ENCODE data around the gene FBXW2.

The FBXW2 gene

GRCh38 chr9:120726484-120726883 is 66.7 kb downstream of the FBXW2 start:
- ChIA-PET CTCF (no interaction called here), POLR2A (interaction anchor here (1.1 kb wide), 1 partner anchor 12 kb away, joined by 3 read pairs; the partner anchor contains the start of gene MEGF9)
- DNase-seq (ENCODE audit: extremely low spot score) = no peak
- TF ChIP-seq SP1 (IDR thresholded peaks at IDR 0.05) (no peak), ZNF384 (IDR thresholded peaks at IDR 0.05) (no peak), LEF1 (IDR thresholded peaks at IDR 0.05; ENCODE audit: borderline replicate concordance) (no peak), TARDBP (IDR thresholded peaks at IDR 0.05) (no peak), PKNOX1 (IDR thresholded peaks at IDR 0.05) (no peak), ELF4 (IDR thresholded peaks at IDR 0.05) (no peak)

- CTCF ChIA-PET = no interaction called here
Observed at GRCh38 chr9:120725907-120726306, 67.3 kb downstream of the FBXW2 start.

GRCh38 chr9:120724757-120725400 is 68.3 kb downstream of the FBXW2 start:
- POLR2A ChIA-PET = no interaction called here
- no peak for DNase-seq (ENCODE audit: extremely low spot score)
- TF ChIP-seq SP1 (IDR thresholded peaks at IDR 0.05) = no peak
- TF ChIP-seq ELF4 (IDR thresholded peaks at IDR 0.05) = no peak
- TF ChIP-seq BHLHE40 (IDR thresholded peaks at IDR 0.05; ENCODE audit: borderline replicate concordance) = no peak
- TF ChIP-seq NFRKB (IDR thresholded peaks at IDR 0.05) = no peak
- no peak for TF ChIP-seq TARDBP (IDR thresholded peaks at IDR 0.05)
- no peak for TF ChIP-seq FOXM1 (IDR thresholded peaks at IDR 0.05; ENCODE audit: borderline replicate concordance)
- TF ChIP-seq FOXK2 (IDR thresholded peaks at IDR 0.05) = no peak
- TF ChIP-seq PKNOX1 (IDR thresholded peaks at IDR 0.05) = no peak
- no peak for TF ChIP-seq ARNT (IDR thresholded peaks at IDR 0.05)
- TF ChIP-seq ZNF384 (IDR thresholded peaks at IDR 0.05) = no peak
- TF ChIP-seq L3MBTL2 (conservative IDR thresholded peaks at IDR 0.05) = no peak
- TF ChIP-seq FOXA1 (IDR thresholded peaks at IDR 0.05) = no peak
- TF ChIP-seq HDGF (IDR thresholded peaks at IDR 0.05; ENCODE audit: borderline replicate concordance) = no peak
- TF ChIP-seq LEF1 (IDR thresholded peaks at IDR 0.05; ENCODE audit: borderline replicate concordance) = no peak
- CTCF ChIA-PET = no interaction called here

More at GRCh38 chr9:120725907-120726306, 67.3 kb downstream of the FBXW2 start:
- POLR2A ChIA-PET = no interaction called here
- no peak for TF ChIP-seq SP1 (IDR thresholded peaks at IDR 0.05)
- no peak for TF ChIP-seq ZNF384 (IDR thresholded peaks at IDR 0.05)
- TF ChIP-seq SUZ12 (IDR thresholded peaks at IDR 0.05) = no peak
- TF ChIP-seq PKNOX1 (IDR thresholded peaks at IDR 0.05) = no peak
- no peak for TF ChIP-seq L3MBTL2 (conservative IDR thresholded peaks at IDR 0.05)
- TF ChIP-seq LEF1 (IDR thresholded peaks at IDR 0.05; ENCODE audit: borderline replicate concordance) = no peak
- no peak for TF ChIP-seq HDGF (IDR thresholded peaks at IDR 0.05; ENCODE audit: borderline replicate concordance)
- no peak for TF ChIP-seq FOXA1 (IDR thresholded peaks at IDR 0.05)
- no peak for TF ChIP-seq TARDBP (IDR thresholded peaks at IDR 0.05)
- TF ChIP-seq BHLHE40 (IDR thresholded peaks at IDR 0.05; ENCODE audit: borderline replicate concordance) = no peak
- no peak for TF ChIP-seq ARNT (IDR thresholded peaks at IDR 0.05)
- TF ChIP-seq CTBP1 (IDR thresholded peaks at IDR 0.05; ENCODE audit: borderline replicate concordance) = no peak
- no peak for TF ChIP-seq ELF4 (IDR thresholded peaks at IDR 0.05)
- TF ChIP-seq FOXM1 (IDR thresholded peaks at IDR 0.05; ENCODE audit: borderline replicate concordance) = no peak
- TF ChIP-seq FOXK2 (IDR thresholded peaks at IDR 0.05) = no peak
- TF ChIP-seq NFRKB (IDR thresholded peaks at IDR 0.05) = no peak
- no peak for DNase-seq (ENCODE audit: extremely low spot score)

DNA sequence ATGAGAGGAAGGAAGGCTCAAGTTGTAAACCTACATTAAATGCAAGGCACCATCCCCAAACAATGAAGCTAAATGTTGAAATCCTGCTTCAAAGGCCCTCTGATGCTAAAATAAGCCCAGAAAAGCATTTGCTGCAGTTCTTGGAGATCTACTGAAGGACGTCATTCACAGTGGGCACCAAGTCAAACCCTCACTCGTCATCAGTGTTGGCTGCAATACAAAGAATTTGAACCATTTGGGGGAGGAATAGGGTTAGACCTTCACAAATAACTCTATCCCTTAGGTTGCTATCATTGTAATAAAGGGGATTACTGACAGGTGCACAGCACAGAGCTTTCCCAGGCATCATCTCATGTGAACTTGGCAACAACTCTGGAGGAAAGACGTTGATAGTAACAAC is 69.7 kb downstream of the FBXW2 start:
- CTCF ChIA-PET = no interaction called here
- POLR2A ChIA-PET = no interaction called here

DNA sequence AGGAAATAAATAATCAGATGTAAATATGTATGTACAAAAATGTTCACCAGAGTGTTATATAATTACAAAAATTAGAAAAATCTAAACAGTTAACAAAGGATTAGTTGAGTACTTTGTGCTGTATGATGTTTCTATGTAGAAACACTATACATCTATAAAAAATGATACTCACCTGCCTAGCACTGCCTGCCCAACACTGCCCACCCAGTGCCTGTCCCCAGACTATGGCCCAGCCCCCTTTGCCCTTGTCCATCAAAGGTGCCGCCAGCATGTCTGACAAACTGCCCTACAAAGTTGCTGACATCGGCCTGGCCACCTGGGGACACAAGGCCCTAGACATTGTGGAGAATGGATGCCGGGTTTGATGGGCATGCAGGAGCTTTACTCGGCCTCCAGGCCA is 72.8 kb downstream of the FBXW2 start:
- POLR2A ChIA-PET = no interaction called here
- TF ChIP-seq PKNOX1 (IDR thresholded peaks at IDR 0.05) (no peak), NFRKB (IDR thresholded peaks at IDR 0.05) (no peak), TARDBP (IDR thresholded peaks at IDR 0.05) (no peak), FOXA1 (IDR thresholded peaks at IDR 0.05) (no peak), L3MBTL2 (conservative IDR thresholded peaks at IDR 0.05) (no peak), FOXM1 (IDR thresholded peaks at IDR 0.05; ENCODE audit: borderline replicate concordance) (no peak)
- CTCF ChIA-PET = no interaction called here
- DNase-seq (ENCODE audit: extremely low spot score) = no peak

More for the DNA sequence above, 69.7 kb downstream of the FBXW2 start:
- TF ChIP-seq PKNOX1 (IDR thresholded peaks at IDR 0.05) (no peak), L3MBTL2 (conservative IDR thresholded peaks at IDR 0.05) (no peak), FOXM1 (IDR thresholded peaks at IDR 0.05; ENCODE audit: borderline replicate concordance) (no peak), HDGF (IDR thresholded peaks at IDR 0.05; ENCODE audit: borderline replicate concordance) (no peak), ZNF384 (IDR thresholded peaks at IDR 0.05) (no peak), LEF1 (IDR thresholded peaks at IDR 0.05; ENCODE audit: borderline replicate concordance) (no peak), ARNT (IDR thresholded peaks at IDR 0.05) (no peak), CTBP1 (IDR thresholded peaks at IDR 0.05; ENCODE audit: borderline replicate concordance) (no peak), BHLHE40 (IDR thresholded peaks at IDR 0.05; ENCODE audit: borderline replicate concordance) (no peak), FOXA1 (IDR thresholded peaks at IDR 0.05) (no peak), SP1 (IDR thresholded peaks at IDR 0.05) (no peak), SUZ12 (IDR thresholded peaks at IDR 0.05) (no peak), ELF4 (IDR thresholded peaks at IDR 0.05) (no peak), FOXK2 (IDR thresholded peaks at IDR 0.05) (no peak)
- no peak for DNase-seq (ENCODE audit: extremely low spot score)
